WI38 (cell line): Measurements from ENCODE around the gene UFL1.

ENCODE experiments used
- H3K4me3 ChIP-seq: 2 replicates; pipeline ENCODE4 v1.5.1; 2011; ENCODE audit warnings: low read depth, mild to moderate bottlenecking, control low read depth, low read length
- TF ChIP-seq, protein P1 (sequence below): IDR thresholded peaks from 2 replicates; pipeline ENCODE4 v1.5.1; 2012; ENCODE audit warnings: low read depth, mild to moderate bottlenecking, control low read depth, low read length

The UFL1 gene

DNA sequence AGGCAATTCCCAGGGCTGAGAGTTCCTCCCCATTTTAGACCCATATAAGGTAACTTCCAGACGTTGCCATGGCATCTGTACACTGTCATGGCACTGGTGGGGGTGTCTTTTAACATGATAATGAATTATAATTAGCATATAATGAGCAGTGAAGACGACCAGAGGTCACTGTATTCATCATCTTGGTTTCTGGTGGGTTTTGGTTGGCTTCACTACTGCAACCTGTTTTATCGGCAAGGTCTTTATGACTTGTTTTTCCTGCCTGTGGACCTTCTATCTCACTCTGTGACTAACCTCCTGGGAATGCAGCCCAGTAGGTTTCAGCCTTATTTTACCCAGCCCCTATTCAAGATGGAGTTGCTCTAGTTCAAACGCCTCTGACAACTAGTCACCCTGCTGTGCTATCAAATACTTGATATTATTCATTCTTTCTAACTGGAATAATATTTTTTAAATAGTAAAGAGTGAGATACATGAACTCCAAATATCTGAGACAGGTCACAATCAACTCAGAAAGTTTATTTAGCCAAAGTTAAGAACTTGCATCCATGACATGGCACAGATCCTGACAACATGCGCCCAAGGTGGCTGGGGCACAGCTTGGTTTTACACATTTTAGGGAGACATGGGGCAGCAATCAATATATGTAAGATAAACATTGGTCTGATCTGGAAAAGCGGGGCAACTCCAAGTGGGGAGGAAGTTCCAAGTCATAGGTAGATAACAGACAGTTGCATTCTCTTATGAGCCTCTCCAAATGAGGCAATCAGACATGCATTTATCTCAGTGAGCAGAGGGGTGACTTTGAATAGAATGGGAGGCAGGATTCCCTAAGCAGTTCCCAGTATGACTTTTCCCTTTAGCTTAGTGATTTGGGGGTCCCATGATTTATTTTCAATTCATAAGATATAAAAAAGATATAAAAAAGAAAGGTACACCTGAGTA is 1.2 kb upstream of the UFL1 start:
- TF ChIP-seq, protein P1, sequence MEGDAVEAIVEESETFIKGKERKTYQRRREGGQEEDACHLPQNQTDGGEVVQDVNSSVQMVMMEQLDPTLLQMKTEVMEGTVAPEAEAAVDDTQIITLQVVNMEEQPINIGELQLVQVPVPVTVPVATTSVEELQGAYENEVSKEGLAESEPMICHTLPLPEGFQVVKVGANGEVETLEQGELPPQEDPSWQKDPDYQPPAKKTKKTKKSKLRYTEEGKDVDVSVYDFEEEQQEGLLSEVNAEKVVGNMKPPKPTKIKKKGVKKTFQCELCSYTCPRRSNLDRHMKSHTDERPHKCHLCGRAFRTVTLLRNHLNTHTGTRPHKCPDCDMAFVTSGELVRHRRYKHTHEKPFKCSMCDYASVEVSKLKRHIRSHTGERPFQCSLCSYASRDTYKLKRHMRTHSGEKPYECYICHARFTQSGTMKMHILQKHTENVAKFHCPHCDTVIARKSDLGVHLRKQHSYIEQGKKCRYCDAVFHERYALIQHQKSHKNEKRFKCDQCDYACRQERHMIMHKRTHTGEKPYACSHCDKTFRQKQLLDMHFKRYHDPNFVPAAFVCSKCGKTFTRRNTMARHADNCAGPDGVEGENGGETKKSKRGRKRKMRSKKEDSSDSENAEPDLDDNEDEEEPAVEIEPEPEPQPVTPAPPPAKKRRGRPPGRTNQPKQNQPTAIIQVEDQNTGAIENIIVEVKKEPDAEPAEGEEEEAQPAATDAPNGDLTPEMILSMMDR = no peak
- peak overlapping the region; percentile 87 for H3K4me3 ChIP-seq

DNA sequence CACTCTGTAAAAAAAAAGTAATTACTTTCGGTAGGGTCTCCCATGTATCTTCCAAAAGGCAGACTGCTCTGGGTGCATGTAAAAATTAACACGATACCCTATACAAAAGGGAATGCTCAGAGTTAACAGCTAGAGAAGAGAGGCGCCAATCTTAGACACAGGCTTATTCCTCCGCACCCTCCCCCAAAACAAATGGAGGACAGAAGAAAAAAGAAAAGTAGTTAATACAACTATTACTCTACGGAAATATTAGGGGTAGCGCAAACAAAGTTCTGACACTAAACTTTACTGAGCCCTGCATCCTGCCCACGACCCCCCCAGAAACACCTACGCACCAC is 331 bp upstream of the UFL1 start:
- TF ChIP-seq, protein P1 = no peak

DNA sequence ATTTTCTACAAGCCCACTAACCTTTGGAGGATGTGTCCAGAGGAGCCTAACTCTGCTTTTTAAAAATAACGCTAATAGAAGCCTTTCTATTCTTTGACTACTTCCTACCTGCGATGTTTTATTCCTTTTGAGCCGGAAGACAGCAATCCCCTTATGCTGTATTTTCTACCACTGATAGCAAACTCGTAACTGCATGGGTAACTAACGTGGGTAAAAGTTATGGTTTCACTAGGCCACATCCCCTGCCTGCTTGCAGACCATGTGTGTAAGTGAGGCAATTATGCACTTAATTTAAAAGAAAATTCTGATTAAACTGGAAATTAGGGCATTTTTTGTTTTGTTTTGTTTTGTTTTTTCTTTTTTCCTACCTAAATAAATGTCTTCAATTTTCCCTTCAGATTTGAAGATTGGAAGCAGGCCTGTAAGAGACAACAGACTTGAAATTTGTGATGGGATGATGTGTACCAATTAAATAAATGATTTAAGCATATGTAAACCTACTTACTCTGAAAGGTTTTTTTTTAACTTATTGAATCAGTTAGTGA is 931 bp downstream of the UFL1 start:
- H3K4me3 ChIP-seq = peak overlapping the region; percentile 87
- TF ChIP-seq, protein P1 = no peak

More for the DNA sequence above, 331 bp upstream of the UFL1 start:
- peak overlapping the region; percentile 87 for H3K4me3 ChIP-seq

DNA sequence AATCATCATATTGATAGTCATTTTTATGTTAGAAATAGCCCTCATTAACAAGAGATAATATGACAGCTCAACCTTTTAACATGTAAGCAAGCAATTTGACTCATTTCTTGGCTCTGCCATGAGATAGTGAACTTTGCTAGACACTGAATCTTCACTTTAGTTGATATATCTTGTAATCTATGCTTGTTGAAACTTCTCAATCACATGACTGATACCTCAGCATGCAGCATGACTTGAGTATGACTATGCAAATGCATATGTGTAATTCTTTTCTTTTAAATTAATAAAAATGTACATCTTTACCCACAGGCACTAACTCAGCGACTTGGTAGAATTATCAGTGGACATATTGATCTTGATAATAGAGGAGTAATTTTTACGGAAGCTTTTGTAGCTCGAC is 6.6 kb downstream of the UFL1 start:
- H3K4me3 ChIP-seq = no peak overlapping the region
- TF ChIP-seq, protein P1 = no peak

DNA sequence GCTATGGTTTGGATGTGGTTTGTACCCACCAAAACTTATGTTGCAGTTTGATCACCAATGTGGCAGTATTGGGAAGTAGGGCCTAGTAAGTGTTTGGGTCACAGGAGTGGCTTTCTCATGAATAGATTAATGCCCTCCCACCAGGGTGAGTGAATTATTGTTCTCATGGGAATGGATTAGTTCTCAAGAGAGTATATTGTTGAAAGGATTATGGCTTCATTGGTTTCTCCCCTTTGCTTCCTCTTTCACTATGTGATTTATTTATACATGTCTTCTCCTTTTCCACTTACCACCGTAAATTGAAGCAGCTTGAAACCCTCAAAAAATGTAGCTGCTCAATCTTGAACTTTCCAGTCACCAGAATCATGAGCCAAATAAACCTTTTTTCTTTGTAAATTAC is 10.8 kb downstream of the UFL1 start:
- TF ChIP-seq, protein P1 = no peak
- no peak overlapping the region for H3K4me3 ChIP-seq

DNA sequence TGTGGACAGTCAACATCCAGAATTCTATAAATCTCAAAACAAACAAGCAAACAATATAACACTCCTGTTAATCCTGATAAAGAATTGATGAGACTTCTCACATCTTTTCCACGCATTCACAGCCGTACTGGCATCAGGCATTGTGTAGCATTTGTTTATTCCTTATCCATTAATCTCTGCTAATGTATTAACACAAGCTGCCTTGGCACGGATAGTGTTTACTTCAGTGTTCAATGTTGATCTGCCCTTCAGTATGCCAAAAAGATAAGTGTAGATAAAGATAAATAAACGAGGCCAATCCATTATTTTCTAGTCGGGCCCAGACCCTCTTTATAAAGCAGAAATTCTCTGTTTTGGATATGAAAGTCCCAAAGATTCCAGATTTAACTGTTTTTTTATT is 16.1 kb downstream of the UFL1 start:
- TF ChIP-seq, protein P1 = no peak
- H3K4me3 ChIP-seq = no peak overlapping the region

DNA sequence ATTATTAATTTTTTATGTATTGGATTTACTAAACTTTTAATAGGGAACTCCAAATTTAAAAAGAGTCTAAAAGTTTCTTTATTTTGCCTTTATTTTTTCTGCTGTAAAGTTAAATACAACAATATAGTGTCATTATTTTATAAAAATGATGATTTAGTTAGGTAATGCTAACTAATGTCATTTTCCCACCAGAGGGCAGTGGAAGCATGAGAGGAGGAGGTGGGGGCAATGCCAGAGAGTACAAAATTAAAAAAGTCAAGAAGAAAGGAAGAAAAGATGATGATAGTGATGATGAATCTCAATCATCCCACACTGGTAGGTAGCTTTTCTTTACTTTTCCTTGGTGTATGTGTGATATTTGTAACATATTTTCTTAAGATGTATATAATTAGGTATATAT is 21.1 kb downstream of the UFL1 start:
- TF ChIP-seq, protein P1 = no peak
- H3K4me3 ChIP-seq = no peak overlapping the region
